ENCODE measurements around the gene CIRBP.

CIRBP gene

GRCh38 chr19:1255186-1256161 lies 13.7 kb upstream of the CIRBP start:
- no peak for DNase-seq (ENCODE audit: low read depth in 3 of 3)

GRCh38 chr19:1256646-1257474 lies 12.3 kb upstream of the CIRBP start:
- no peak for DNase-seq (ENCODE audit: low read depth in 3 of 3)

- no peak for DNase-seq (ENCODE audit: low read depth in 3 of 3)
Measured at GRCh38 chr19:1257475-1258162, 11.5 kb upstream of the CIRBP start.

- no peak for DNase-seq (ENCODE audit: low read depth in 3 of 3)
Measured at GRCh38 chr19:1258163-1258492, 11.0 kb upstream of the CIRBP start.

GRCh38 chr19:1258707-1259205 lies 10.4 kb upstream of the CIRBP start:
- DNase-seq (ENCODE audit: low read depth in 3 of 3) = no peak

- DNase-seq (ENCODE audit: low read depth in 3 of 3) = peak in 2 of 3 experiments; percentile 48 to 69
Measured at GRCh38 chr19:1259206-1259875, 9.8 kb upstream of the CIRBP start.

- DNase-seq (ENCODE audit: low read depth in 3 of 3) = peak in 1 of 3 experiments; percentile 62
Measured at GRCh38 chr19:1259876-1260748, 9.0 kb upstream of the CIRBP start.

- DNase-seq (ENCODE audit: low read depth in 3 of 3) = peak; percentile 92 to 96 (median 93)
Measured at GRCh38 chr19:1260749-1261537, 8.2 kb upstream of the CIRBP start.

GRCh38 chr19:1261538-1261797 lies 7.7 kb upstream of the CIRBP start:
- no peak for DNase-seq (ENCODE audit: low read depth in 3 of 3)

- no peak for DNase-seq (ENCODE audit: low read depth in 3 of 3)
Measured at GRCh38 chr19:1261798-1262622, 7.1 kb upstream of the CIRBP start.

- DNase-seq (ENCODE audit: low read depth in 3 of 3) = no peak
Measured at GRCh38 chr19:1262623-1263123, 6.5 kb upstream of the CIRBP start.

- no peak for DNase-seq (ENCODE audit: low read depth in 3 of 3)
Measured at GRCh38 chr19:1263188-1263587, 5.9 kb upstream of the CIRBP start.

- no peak for DNase-seq (ENCODE audit: low read depth in 3 of 3)
Measured at GRCh38 chr19:1264801-1265614, 4.1 kb upstream of the CIRBP start.

- no peak for DNase-seq (ENCODE audit: low read depth in 3 of 3)
Measured at GRCh38 chr19:1265615-1266128, 3.5 kb upstream of the CIRBP start.

- peak in 2 of 3 experiments; percentile 66 to 85 for DNase-seq (ENCODE audit: low read depth in 3 of 3)
Measured at GRCh38 chr19:1266129-1266915, 2.8 kb upstream of the CIRBP start.

GRCh38 chr19:1266916-1267476 lies 2.1 kb upstream of the CIRBP start:
- peak in 1 of 3 experiments; percentile 69 for DNase-seq (ENCODE audit: low read depth in 3 of 3)

Measured in stimulated activated CD4-positive, alpha-beta T cell treated with anti-CD3 and anti-CD28 coated beads, TNF-alpha, amount 100 ng/mL, for 24 hours (primary cell).